ENCODE results near the gene DLG2.

Gene DLG2

DNA sequence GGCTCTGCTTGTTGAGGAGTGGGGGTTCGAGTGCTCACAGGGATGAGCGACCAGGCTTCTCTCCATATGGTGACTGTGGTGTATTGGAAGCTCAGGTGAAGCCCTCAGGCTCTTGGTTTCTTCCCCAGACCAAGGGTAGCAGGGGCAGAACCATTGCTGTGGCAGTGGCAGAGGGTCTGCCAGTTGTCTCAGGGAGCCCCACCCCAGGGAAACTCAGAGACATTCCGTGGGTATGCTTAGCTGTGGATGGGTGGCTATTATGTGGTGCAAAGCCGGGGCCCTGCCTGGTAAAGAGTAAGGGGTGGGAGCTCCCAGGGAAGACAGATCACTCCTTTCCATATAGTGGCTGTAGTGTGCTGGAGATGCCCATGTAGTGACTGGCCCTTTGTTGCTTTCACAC lies 167.8 kb downstream of the DLG2 start:
- TF ChIP-seq YY1 (IDR thresholded peaks at IDR 0.05; ENCODE audit: low read depth) (no peak), MAX (IDR thresholded peaks at IDR 0.05) (no peak), NFIC (IDR thresholded peaks at IDR 0.05) (no peak), TCF12 (IDR thresholded peaks at IDR 0.05; ENCODE audit: low read depth) (no peak), TEAD4 (IDR thresholded peaks at IDR 0.05) (no peak), CREB1 (IDR thresholded peaks at IDR 0.05; ENCODE audit: low read depth) (no peak), EP300 (IDR thresholded peaks at IDR 0.05; ENCODE audit: borderline replicate concordance) (no peak), RAD21 (IDR thresholded peaks at IDR 0.05; ENCODE audit: low read depth) (no peak), REST (IDR thresholded peaks at IDR 0.05; ENCODE audit: low read depth) (no peak), EGR1 (IDR thresholded peaks at IDR 0.05) (no peak), TAF1 (IDR thresholded peaks at IDR 0.05; ENCODE audit: low read depth) (no peak)

- TF ChIP-seq TEAD4 (IDR thresholded peaks at IDR 0.05) (no peak), CEBPB (IDR thresholded peaks at IDR 0.05) (no peak), RAD21 (IDR thresholded peaks at IDR 0.05; ENCODE audit: low read depth) (no peak), ZBTB7A (IDR thresholded peaks at IDR 0.05; ENCODE audit: low read depth) (no peak)
- TF ChIP-seq, protein P1, sequence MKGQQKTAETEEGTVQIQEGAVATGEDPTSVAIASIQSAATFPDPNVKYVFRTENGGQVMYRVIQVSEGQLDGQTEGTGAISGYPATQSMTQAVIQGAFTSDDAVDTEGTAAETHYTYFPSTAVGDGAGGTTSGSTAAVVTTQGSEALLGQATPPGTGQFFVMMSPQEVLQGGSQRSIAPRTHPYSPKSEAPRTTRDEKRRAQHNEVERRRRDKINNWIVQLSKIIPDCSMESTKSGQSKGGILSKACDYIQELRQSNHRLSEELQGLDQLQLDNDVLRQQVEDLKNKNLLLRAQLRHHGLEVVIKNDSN (IDR thresholded peaks at IDR 0.05): no peak
Measured at GRCh38 chr11:85444479-85444878, 182.7 kb downstream of the DLG2 start.

GRCh38 chr11:85440273-85440672 lies 186.9 kb downstream of the DLG2 start:
- TF ChIP-seq YY1 (IDR thresholded peaks at IDR 0.05; ENCODE audit: low read depth): no peak
- TF ChIP-seq TEAD4 (IDR thresholded peaks at IDR 0.05): no peak
- no peak for TF ChIP-seq TAF1 (IDR thresholded peaks at IDR 0.05; ENCODE audit: low read depth)
- no peak for TF ChIP-seq CEBPB (IDR thresholded peaks at IDR 0.05)
- TF ChIP-seq REST (IDR thresholded peaks at IDR 0.05; ENCODE audit: low read depth): no peak
- TF ChIP-seq, protein P1 (IDR thresholded peaks at IDR 0.05): no peak
- TF ChIP-seq FOXM1 (IDR thresholded peaks at IDR 0.05; ENCODE audit: borderline replicate concordance, low read depth): no peak
- TF ChIP-seq NFIC (IDR thresholded peaks at IDR 0.05): no peak
- TF ChIP-seq MAX (IDR thresholded peaks at IDR 0.05): no peak
- TF ChIP-seq RAD21 (IDR thresholded peaks at IDR 0.05; ENCODE audit: low read depth): no peak
- no peak for TF ChIP-seq EP300 (IDR thresholded peaks at IDR 0.05; ENCODE audit: borderline replicate concordance)
- TF ChIP-seq EGR1 (IDR thresholded peaks at IDR 0.05): no peak
- no peak for TF ChIP-seq CREB1 (IDR thresholded peaks at IDR 0.05; ENCODE audit: low read depth)
- no peak for TF ChIP-seq TCF12 (IDR thresholded peaks at IDR 0.05; ENCODE audit: low read depth)
- TF ChIP-seq ZBTB7A (IDR thresholded peaks at IDR 0.05; ENCODE audit: low read depth): no peak

GRCh38 chr11:85438328-85438727 lies 188.8 kb downstream of the DLG2 start:
- TF ChIP-seq, protein P1 (IDR thresholded peaks at IDR 0.05): no peak
- TF ChIP-seq TCF12 (IDR thresholded peaks at IDR 0.05; ENCODE audit: low read depth): no peak
- no peak for TF ChIP-seq EGR1 (IDR thresholded peaks at IDR 0.05)
- no peak for TF ChIP-seq YY1 (IDR thresholded peaks at IDR 0.05; ENCODE audit: low read depth)
- TF ChIP-seq CEBPB (IDR thresholded peaks at IDR 0.05): no peak
- no peak for TF ChIP-seq FOXM1 (IDR thresholded peaks at IDR 0.05; ENCODE audit: borderline replicate concordance, low read depth)
- no peak for TF ChIP-seq REST (IDR thresholded peaks at IDR 0.05; ENCODE audit: low read depth)
- no peak for TF ChIP-seq TEAD4 (IDR thresholded peaks at IDR 0.05)
- no peak for TF ChIP-seq MAX (IDR thresholded peaks at IDR 0.05)
- no peak for TF ChIP-seq ZBTB7A (IDR thresholded peaks at IDR 0.05; ENCODE audit: low read depth)
- no peak for TF ChIP-seq CREB1 (IDR thresholded peaks at IDR 0.05; ENCODE audit: low read depth)
- no peak for TF ChIP-seq TAF1 (IDR thresholded peaks at IDR 0.05; ENCODE audit: low read depth)
- no peak for TF ChIP-seq RAD21 (IDR thresholded peaks at IDR 0.05; ENCODE audit: low read depth)
- no peak for TF ChIP-seq NFIC (IDR thresholded peaks at IDR 0.05)
- TF ChIP-seq EP300 (IDR thresholded peaks at IDR 0.05; ENCODE audit: borderline replicate concordance): no peak
